Measurements from ENCODE around the gene LRSAM1.
A peak's percentile ranks its signal among the peaks of the same experiment; 100 is the strongest.

Gene LRSAM1

GRCh38 chr9:127450830-127451607, at the start of gene LRSAM1, which contains the start of gene RPL12:
TSS of gene LRSAM1 (plus strand) at chr9:127451510. CDS start at chr9:127454528, 3,018 bp downstream.
TSS of gene RPL12 (minus strand) at chr9:127451406. CDS start at chr9:127451317, 89 bp downstream.
- peak; percentile 85 for DNase-seq

GRCh38 chr9:127402401-127403090, 48.8 kb upstream of the LRSAM1 start:
- DNase-seq, result no peak

GRCh38 chr9:127403507-127404192, 47.7 kb upstream of the LRSAM1 start:
- DNase-seq, result no peak

GRCh38 chr9:127404631-127405030, 46.7 kb upstream of the LRSAM1 start:
- no peak for DNase-seq

DNA sequence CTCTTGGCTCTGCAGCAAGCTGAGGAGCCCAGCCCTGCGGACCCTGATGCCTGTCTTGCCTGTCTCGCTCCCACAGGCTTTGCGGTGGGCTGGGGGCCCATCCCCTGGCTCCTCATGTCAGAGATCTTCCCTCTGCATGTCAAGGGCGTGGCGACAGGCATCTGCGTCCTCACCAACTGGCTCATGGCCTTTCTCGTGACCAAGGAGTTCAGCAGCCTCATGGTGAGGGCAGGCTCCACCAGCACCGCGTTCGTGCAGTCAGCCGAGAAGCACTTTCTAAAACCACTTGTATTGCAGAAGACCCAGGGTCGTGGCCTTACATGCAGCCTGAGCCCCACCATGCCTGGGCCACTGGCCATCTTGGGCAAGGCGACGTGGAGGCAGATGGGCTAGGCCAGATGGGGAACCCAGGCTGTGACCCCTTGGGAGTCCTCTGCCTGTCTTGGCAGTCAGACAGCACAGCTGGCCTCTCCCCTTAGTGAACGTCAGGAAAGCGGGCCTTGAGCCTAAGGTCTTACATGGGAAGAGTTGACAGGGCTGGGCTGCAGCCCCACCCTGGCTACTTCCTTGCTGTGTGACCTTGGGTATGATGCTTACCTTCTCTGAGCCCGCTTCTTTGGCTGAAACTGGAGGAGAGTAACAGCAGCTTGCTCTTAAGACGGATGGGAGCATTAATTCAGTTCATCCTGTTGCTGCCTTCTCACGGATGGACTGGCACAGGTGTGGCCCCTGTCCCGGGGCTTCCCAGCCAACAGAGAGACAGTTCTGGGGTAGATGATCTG, 45.8 kb upstream of the LRSAM1 start:
- DNase-seq, result no peak

DNA sequence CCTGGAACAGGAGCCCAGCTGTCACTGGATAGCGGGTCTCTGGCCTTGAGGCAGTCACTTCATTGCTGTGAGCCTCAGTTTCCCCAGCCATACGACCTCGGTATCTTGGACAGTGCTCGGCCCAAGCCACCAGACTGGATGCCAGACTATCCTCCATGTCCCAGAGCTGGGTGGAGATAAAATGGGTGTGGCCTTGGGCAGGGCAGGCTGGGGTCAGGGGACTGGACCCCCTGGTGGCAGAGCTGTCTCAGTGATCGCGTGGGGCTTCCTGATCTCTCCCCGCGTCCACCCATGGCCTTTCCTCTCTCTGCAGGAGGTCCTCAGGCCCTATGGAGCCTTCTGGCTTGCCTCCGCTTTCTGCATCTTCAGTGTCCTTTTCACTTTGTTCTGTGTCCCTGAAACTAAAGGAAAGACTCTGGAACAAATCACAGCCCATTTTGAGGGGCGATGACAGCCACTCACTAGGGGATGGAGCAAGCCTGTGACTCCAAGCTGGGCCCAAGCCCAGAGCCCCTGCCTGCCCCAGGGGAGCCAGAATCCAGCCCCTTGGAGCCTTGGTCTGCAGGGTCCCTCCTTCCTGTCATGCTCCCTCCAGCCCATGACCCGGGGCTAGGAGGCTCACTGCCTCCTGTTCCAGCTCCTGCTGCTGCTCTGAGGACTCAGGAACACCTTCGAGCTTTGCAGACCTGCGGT, 44.4 kb upstream of the LRSAM1 start:
- no peak for DNase-seq

DNA sequence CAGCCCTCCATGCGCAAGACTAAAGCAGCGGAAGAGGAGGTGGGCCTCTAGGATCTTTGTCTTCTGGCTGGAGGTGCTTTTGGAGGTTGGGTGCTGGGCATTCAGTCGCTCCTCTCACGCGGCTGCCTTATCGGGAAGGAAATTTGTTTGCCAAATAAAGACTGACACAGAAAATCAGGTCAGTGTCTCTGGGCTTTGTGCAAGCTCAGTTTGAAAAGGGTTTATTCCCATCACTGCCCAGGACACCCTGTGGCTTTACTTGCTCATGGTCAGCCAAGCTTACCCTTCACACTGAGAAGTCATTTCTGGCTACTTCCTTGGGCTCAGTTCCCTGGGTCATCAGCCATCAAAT, 43.8 kb upstream of the LRSAM1 start:
- no peak for DNase-seq

DNA sequence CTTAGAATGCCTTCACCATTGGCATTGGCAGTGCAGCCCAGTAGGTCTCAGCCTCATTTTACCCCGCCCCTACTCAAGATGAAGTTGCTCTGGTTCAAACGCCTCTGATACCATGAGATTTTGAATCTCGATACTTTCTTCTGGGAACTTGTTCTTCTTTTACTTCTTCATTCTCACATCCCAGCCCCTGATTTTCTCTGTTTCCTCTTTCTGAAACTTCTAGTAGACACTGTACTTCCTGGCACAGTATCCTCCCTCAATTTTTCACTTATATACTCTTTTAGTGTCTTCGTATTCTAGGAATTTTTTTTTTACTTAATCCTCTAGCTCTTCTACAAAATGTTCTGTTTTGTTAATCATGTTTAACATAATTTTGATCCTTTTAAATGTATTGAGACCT, 40.2 kb upstream of the LRSAM1 start:
- no peak for DNase-seq

DNA sequence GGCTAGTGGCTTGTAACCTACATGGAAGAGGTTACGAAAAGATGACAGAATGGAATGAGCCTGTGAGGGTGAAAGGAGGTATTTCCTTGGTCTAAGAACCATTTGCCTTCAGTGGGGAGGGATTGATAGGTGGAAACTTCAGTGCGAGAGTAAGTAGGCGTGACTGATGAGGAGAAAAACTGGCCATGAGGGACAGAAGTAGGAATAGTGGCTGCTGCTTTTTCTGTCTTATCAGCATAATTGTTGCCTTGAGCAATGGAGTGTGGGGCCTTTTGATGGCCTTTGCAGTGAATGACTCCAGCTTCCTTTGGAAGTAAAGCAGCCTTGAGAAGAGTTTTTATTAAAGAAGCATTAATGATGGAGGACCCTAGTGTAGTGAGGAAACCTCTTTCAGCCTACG, 36.2 kb upstream of the LRSAM1 start:
- DNase-seq, result no peak

GRCh38 chr9:127415657-127416056, 35.7 kb upstream of the LRSAM1 start:
- DNase-seq, result no peak

DNA sequence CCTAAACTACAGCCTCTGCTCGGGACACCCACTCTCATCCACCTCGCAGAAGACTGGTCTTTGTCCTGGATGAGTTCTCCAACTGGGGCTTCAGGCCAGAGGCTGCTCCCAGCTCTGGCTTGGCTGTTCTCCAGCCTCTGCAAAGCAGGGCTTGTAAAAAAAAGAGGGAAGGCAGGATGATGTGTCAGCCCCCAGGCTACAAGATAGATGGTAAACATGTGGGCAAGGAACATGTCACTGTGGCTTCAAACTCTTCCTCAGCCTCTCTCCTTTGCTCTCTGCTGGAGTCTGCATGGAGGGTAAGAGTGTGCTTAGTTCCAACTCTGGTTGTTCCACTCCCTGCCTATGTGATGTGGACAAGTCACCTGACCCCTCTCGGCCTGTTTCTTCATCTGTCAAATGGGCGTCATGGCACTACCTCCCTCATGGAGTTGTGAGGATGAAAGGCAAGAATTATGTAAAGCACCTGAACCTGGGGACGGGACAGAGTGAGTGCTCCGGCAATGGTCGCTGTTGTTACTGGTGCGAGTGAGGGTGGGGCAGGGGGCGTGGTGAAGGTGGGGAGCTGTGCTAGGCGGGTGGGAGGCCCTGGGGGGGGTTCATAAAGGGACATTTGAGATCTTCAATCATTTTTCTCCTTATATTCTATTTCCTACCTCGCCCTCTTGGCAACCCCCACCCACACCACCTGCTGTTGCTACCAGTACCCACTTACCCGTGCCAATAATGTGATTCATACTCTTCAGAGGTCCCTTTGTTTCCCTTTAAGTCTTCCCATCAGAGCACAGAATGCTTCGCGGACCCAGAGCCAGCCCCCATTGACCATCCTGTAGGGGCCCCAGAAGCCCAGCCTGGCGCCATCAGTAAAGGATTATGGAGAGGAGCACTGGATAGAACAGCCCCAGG, 33.9 kb upstream of the LRSAM1 start:
- no peak for DNase-seq

DNA sequence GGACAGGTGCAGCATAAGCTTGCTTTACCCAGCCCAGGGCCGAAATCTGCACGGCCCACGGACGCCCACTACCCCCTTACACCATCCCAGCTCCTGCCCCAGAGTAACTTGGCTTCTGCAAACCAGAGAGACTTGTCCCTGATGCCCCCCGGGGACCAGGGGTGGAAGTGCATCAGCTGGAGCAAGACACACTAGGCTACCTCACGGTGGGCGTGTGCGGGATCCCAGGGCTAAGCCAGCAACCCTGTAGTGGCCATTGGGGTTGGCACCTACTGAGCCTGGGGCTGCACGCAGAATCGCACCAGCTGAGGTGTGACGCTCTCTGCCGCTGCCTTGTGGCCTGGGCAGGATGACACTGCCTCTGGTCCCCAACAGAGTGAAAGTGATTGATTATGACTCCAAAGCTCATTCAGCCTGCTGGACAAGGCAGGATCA, 33.3 kb upstream of the LRSAM1 start:
- no peak for DNase-seq

GRCh38 chr9:127419348-127419747, 32.0 kb upstream of the LRSAM1 start:
- no peak for DNase-seq

- no peak for DNase-seq
These were observed 30.3 kb upstream of the LRSAM1 start for GRCh38 chr9:127421057-127421456.

DNA sequence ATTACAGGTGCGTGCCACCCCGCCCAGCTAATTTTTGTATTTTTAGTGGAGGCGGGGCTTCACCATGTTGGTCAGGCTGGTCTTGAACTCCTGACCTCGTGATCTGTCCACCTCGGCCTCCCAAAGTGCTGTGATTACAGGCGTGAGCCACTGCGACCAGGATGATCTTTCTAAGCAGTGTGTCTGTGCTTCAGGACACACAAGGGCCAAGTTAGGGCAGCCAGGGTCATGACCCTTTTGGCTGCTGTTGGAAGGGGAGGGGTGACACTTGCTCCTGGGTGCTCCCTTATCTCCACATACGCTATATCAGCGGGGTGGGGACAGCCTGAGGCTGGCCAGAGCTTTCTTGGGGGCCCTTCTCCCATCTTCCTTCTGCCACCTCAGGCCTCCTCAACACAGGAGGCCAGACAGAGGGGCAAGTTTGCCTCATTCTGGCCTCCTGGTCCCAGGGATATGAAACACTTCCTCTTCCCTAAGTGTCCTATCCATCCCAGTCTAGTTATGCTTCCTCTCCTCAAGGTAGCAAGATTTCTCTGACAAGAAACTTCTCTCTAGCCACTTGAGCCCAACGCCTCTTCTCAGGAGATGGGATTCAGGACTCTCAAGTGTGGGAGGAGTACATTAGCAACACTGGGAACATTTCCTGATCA, 29.1 kb upstream of the LRSAM1 start:
- DNase-seq, result no peak

DNA sequence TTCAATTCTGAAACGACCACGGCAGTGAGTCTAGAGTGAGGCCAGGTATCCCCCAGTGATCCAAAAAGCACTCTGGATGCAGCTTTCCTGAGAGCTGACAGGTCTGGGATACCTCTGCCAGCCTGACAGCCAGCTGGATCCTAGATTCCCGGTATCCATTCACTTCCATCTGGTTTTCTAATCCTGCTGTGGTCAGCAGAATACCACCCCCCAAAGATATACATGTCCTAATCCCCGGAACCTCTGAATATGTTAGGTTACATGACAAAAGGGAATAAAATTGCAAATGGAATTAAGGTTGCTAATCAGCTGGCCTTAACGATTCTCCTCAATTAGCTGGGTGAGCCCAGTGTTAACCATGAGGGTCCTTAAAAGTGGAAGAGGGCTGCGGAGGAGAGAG, 28.5 kb upstream of the LRSAM1 start:
- DNase-seq, result no peak

DNA sequence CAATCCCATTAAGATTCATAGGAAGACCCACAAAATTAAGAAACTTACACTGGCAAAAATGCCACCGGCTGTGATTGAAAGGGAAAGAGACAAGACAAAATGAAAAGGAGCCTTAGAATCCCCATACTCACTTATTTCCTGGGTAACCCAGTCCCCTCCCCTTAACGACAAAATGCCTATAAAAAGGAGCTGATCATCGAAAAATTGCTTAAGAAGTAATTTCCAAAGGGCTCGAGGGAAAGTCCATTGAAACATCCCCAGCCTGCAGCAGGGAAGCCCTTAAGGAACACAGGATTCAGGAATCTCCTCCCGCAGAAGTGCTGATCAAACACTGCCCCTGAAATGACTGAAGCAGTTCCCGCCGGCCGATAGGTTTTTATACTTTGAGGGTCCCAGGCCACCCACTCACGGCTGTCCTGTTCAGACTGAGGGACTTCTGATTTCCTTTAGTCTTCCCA, 27.8 kb upstream of the LRSAM1 start:
- no peak for DNase-seq

- DNase-seq, result peak; percentile 89
These were observed 27.2 kb upstream of the LRSAM1 start, which contains the start of gene ZNF79 for GRCh38 chr9:127423934-127424675. TSS of gene ZNF79 (plus strand) at chr9:127424382. CDS start at chr9:127424788, 406 bp downstream.

DNA sequence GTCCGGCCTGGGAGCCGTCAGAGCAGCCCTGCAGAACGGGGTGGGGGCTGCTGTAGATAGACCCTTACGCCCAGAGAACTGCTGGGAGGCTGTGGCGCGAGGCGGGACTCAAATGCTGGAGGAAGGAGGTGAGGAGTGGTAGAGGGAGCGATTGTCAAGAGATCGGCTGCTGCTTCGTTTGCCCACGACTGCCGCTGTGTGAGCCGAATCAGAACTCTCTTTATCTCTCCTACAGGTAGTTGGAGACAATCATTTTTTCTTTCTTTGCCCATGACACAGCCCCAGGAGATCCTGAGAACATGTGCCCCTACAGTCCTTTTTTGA, 26.7 kb upstream of the LRSAM1 start:
- peak; percentile 16 for DNase-seq

GRCh38 chr9:127426756-127427155, 24.6 kb upstream of the LRSAM1 start:
- no peak for DNase-seq
